NCI-H446 treated with DMSO at 0.1 percent for 48 hours (cell line): ENCODE data around the gene LDLRAP1.
A peak's percentile ranks its signal among the peaks of the same experiment; 100 is the strongest.

ENCODE experiments used
- DNase-seq: peaks from one replicate; lab custom pipeline; 2025; lab: John Stamatoyannopoulos, UW

LDLRAP1 gene

DNA sequence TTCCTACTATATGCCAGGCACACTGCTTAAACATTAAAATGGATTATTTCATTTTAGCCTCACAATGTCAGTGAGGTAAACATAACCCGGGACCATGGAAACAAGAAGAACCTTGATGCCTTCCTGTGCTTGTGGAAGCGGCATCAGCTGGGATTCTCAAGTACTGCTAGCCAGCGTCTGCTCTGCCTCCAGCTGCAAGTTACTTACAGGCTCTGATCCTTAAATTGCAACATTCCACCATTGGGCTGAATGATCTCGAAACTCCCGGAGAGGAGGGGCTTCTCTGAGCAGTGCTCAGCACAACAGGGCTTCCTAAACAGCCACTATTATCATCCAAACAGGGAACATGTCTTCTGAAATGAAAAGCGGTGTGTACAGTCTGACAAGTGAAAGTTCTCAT, 66.5 kb downstream of the LDLRAP1 start:
- DNase-seq, result no peak

DNA sequence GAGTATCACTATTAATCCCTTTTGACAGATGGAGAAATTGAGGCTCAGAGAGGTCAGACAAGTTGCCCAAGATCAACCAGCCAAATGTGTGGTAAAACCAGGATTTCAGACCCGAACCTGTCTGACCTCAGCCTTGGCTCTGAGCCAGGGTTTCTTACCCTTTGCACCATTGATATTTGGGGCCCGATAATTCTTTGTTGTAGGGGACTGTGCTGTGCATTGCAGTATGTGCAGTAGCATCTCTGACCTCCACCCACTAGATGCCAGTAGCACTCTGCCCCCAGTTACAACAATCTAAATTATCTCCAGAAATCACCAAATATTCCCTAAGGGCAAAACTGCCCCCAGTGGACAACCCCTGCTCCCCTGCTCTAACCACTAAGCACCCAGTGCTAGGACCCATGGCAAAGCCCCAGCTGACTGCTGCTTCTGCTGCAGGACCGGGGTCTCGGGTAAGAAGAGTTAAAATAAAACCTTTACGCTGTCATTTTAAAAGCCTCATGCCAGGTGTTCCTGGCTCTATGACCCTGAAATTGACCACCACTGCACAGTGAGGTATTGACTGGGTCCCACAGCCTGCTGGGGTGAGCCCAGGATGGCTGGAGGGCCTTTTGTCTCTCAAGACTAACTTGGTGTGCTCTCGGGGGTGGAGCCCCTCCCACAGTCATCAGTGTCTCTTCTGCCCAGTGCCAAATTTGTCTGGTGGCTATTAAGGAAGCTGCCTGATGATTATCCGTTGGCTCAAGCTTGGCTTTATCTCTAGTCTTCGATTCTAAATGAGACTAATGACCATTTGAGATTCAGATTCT, 67.6 kb downstream of the LDLRAP1 start:
- DNase-seq, result no peak

DNA sequence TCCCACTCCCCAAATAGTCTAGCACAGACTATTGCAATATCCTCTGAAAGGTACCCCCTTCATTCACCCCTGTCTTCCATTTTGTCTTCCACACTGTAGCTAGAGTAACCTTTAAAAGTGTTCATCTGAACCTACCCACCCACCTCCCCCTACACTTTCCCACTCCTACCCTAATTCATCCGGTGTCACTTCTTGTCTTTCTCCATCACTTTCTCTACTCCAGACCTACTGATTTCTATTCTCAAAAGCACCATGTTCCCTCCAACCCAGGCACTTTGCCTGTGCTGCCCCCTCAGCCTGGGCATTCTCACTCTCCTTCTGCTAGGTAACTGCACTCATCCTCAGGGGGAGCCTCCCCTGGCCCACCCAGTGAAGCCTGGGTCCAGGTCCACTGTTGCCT, 68.4 kb downstream of the LDLRAP1 start:
- no peak for DNase-seq

DNA sequence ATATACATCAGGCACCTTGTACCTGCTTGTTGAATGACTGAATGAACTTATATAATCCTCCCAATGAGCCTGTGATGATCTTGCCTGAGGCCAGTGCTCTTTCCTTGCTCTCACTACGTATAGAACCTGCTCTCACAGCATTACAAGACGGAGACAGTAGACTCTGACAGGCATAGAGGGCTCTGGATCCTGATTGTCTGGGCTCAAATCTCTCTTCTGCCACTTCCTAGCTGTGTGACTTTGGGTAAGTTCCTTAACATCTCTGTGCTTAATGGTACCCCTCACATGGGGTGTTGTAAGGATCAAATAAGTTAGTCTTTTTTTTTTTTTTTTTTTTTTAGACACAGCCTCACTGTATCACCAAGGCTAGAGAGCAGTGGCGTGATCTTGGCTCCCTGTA, 69.0 kb downstream of the LDLRAP1 start:
- DNase-seq, result no peak

DNA sequence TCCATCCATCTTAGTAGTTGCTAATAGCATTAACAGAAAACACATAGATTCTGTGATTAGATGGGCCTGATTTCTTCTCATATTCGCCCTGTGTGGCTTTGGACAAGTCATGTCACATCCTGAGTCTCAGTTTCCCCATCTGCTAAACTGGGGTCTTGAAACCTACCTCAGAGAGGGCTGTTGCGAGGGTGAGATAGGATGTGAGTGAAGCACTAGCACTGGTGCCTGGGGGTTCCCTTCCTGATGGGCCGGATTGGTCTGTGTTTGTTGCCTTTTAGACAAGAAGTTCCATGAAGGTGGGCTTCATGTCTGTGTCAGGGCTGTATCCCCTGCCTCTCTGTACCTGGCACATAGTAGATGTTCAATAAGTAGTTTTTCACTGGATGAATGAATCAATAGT, 69.7 kb downstream of the LDLRAP1 start:
- no peak for DNase-seq

DNA sequence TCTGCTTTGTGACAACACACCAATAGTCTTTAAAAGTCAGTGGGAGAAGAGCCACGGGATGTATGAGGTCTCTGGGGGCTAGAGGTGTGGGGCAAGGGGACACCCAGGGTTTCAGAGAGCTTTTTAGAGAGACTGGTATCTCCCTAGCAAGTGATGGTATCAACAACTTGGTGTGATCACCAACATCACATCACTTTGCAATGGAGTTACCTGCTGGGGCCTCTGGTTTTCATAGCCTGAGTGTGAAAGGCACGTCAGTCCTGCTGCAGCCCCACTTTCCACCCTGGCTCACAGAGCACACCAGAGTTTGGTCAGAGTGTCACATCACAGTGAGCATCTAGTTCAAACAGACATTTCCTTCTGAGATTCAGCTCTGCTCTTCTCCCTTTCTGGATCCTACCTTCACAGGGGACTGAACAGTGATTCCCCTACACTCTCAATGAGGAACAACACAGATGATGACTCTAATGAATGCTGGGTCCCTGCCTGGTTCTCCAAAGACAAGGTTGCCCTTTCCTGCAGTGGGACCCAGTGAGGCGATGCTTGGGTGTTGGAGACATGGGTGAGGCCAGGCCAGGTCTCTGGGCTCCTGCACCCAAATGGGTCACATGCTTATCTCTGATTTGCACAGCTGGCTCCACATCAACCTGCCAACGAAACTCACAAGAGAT, 71.2 kb downstream of the LDLRAP1 start:
- DNase-seq, result no peak

DNA sequence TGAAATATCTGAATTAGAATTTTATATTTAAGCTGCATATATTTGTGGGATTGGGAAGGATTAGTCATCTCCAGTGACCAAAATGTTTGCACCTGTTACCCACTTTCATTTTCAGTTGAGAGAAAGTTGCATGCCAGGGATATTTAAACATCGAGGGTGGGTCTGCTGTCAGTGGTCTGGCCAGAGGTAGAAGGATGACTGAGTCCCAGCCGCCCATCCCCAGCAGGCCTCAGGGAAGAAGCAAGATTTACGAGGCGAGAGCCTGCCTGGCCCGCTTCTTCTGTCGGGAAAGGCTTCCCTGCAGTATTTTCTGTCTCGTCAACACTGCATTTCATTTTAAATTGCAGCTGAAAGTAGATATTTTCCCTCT, 71.8 kb downstream of the LDLRAP1 start:
- DNase-seq, result no peak

DNA sequence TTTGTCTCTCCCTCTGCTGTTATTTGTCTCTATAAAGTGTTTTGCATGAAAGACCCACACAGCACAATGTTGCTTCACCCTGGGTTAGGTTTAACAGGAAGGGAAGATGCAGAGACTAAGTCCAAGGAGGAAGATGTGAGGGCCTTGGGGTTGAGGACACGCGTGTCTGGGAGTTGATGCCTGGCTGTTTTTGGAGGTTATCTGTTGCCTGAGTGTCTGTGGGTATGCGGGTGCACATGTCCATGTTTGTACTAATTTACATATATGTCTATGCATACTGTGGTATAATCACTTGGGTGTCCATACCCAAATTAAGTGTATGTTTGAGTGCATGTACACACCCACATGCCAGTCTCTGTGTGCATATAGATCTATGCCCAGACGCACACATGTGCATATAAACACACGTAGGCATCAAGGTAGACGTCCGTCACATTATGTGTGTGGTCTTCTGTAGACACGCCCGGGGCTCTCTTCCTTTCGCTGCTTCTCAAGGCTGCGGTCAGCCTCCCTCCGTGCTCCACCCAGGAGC, 72.2 kb downstream of the LDLRAP1 start:
- DNase-seq, result no peak

DNA sequence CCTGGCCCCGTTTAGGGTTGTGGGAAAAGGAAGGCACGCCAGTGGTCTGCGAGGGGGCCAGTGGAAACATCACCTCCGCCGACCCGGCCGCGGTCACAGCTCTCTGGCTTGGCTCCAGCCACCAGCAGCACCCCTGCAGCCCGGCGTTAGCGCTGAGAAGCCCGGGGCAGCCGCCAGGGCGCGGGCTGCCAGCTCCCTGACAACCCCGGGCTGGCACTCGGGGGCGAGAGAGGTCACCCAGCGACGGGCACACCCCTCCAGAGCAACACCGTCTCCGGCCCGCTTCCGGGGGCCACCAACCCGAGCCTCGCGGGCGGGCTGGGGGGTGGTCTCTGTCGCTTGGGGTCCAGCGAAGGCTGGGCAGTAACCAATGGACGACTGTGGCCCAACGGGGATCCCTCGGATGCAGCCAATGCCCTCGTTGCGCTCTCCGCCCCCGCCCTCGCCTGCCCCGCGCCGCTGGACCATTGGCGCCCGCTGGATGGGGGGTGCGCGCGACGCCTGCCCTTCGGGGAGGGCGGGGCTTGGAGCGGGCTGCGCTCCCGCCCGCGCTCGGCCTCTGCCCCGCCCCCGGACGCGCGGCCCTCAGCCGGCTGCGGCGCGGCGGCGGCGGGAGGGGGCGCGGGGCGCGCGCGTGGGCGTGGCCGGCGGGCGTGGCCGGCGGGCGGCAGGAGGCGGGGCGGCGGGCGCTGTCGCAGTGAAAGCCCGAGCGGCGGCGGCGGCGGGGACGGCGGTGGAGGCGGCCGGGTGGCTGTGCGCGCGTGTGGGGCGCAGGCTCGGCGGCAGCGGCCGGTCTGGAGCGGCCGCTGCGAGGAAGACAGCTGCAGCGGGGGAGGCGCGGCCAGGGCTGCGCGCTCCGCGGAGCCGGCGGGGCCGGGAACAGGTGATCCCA, 72.9 kb downstream of the LDLRAP1 start, which contains the start of gene MAN1C1:
MAN1C1 (plus strand) TSS at position 697 of the 892 bp plus-strand sequence. CDS start 1,007 bp downstream, outside the sequence.
- DNase-seq, result peak; percentile 50

DNA sequence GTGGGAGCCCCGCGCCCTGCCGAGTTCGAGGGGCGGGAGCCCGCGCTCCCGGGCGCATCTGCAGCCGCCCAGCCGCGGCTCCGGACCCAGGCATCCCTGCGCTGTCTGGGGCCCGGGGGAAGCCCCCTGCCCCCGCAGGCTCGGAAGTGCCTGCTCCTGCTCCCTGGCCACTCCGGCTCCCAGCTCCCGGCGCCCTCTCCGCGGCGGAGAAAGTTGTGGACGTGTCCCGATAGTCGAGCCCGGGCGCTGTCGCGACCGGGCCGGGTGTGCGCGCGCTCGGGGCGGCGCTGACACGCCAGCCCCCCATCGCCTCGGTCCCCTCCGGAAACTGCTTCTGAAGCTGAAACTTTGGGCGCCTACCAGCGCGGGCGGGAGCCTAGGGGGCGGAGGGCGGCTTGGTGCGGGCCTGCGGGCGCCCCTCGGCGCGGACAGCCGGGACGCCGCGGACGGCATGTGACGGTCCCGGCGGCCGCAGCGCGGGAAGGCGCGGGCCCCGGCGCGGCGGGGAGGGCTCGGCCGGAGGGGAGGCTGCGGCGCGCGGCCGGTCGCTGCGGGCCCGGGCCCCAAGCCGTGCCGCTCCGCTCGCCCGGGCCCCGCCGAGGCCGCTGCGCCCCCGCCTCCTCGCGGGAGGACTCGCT, 73.7 kb downstream of the LDLRAP1 start:
- DNase-seq, result no peak

DNA sequence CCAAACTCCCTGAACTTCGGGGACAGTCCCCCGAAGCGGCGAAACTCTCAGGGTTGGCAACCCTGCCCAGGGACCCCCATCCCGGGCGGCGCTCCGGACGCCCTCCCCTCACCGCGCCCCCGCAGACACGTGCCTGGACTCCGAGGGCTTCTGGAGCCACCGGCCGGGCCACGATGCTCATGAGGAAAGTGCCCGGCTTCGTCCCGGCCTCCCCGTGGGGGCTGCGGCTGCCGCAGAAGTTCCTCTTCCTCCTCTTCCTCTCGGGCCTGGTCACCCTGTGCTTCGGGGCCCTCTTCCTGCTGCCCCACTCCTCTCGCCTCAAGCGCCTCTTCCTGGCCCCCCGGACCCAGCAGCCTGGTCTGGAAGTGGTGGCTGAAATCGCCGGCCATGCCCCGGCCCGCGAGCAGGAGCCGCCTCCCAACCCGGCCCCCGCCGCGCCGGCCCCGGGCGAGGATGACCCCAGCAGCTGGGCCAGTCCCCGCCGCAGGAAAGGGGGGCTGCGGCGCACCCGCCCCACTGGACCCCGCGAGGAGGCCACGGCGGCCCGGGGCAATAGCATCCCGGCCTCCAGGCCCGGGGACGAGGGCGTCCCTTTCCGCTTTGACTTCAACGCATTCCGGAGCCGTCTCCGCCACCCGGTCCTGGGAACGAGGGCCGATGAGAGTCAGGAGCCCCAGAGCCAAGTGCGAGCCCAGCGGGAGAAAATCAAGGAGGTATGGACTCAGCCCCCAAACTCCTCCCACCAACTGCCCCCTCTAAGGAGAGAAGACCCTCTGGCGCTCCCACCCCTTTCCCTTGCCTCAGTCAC, 74.4 kb downstream of the LDLRAP1 start:
- DNase-seq, result no peak

DNA sequence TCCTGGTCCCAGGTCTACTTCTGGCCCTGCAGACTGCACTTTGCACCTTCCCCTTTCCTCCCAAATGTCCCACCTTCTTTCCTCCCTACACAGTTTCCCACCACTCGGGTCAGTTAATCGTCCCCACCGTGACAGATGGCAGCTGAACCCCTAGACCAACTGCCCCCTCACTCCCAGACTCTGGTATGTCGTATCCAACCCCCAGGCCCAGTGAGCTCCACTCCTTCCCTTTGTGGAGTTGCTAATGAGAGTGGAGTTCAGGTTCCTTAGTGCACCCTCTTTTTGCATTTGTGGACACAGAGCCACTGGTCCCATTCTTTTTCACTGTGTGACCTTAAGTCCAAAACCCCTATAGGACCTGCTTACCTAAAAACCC, 75.0 kb downstream of the LDLRAP1 start:
- no peak for DNase-seq
